ELF-1 (cell line): ENCODE data around the gene MYO1E.
A peak's percentile ranks its signal among the peaks of the same experiment; 100 is the strongest.
"Not testable (repeated sequence)": the region's sequence is repeated elsewhere in the genome, so short reads cannot be mapped to it uniquely, and the experiment has no call there.

ENCODE experiments used
- DNase-seq: peaks from one replicate; pipeline ENCODE4 v3.0.0-alpha.2; 2016; ENCODE audit warnings: low read depth, low spot score

MYO1E gene

DNA sequence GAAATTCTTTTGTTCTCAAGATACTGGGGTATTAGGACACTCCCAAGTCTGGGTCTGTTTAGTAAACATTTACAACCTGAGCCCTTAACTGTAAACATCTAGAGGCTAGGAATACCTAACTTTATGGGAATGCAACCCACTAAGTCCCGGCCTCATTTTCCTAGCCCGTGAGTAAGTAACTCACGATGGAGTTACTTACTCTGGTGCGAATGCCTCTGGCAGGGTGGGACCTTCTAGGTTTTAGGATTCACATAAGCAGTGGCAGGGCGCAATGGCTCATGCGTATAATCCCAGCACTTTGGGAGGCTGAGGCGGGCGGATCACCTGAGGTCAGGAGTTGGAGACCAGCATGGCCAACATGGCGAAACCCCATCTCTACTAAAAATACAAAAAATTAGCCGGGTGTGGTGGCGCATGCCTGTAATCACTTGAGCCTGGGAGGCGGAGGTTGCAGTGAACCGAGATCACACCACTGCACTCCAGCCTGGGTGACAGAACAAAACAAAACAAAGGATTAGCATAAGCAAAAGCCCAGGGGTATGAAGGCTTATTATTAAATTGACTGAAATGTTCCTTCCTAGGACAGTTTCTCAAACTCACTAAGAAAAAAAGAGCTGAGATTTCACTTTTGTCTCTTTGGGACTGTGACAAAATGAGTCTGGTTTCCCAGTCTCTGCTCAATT, 14.7 kb upstream of the MYO1E start:
- DNase-seq: not testable (repeated sequence)

DNA sequence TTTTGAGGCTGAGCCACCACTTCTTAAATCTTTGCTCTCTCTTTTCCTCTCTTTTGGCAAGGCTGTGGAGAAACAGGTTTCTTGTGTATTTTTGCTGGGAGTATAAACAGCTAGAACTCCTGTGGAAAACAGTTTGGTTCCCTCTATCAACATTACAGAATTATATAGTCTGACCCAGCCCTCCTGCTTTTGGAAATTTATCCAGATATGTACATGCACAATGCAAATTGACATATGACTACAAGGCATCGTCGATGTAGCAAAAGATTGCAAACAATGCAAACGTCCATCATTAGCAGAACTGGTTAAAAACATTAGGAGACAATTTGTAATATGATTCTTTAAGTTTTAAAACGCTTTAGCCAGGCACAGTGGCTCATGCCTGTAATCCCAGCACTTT, 12.5 kb upstream of the MYO1E start:
- no peak for DNase-seq

DNA sequence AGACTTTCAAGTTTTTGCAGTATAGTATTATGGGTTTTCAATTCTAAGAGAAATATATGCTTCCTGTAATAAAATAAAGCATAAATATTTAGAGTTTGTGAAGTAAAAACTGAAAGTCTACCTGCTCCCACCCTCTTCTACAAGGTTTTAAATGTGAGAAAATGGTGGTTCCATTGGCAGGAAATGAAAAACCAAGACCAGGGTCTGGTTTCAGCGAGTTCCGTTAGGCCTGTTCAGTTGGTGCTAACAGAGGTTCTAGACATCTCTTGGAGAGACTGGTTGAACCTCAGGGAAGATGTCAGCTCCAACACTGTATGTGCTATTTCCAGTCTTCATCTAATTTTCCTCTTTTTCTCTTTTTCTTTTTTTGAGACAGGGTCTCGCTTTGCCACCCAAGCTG, 11.8 kb upstream of the MYO1E start:
- no peak for DNase-seq

DNA sequence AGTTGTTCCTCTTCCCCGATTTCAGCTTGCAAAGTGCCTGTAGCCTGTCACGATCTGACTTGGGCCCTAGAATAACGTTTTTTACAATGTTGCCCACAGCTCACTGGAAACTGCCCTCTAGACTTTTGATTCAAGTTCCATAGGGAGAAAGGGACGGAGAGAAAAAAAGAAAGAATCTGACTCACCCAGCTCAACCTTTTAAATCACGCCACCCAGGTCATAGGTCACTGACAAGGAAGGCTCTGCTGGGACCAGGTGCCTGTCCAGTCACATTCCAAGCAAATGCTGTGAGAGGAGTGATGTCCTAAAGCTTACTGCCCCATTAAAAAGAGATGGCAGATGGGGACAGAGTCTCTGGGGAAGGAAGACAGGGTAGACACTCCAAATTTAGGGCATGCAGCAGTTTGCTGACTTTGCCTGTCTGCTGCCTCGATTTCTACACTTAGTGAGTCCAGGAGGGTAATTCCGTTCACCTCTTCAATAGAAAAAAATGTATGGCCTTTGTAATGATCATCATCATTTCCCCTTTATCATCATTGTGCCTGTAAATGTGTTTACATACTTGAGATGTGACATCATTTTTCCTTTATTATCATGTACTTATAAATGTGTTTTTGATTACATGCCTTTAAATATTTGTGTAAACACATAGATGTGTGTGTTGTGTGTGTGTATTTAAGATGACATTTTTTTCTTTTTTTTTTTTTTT, 8.4 kb upstream of the MYO1E start:
- DNase-seq: peak; percentile 82

DNA sequence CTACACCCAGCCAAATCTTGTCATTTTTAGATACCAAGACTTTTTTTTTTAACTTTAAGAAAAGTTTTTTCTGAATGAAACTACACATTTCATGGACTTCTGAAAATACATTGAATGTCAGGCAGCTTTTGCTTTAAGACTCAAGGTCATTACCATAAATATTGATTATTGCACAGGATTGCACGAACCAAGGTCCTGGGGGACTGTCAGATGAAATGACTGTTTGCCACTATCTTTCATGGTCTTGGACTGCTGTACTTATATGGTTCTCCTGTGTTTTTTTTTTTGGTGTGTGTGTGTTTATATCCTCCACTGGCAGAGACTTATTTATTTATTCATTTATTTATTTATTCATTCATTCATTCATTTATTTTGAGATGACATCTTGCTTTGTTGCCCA, 6.9 kb upstream of the MYO1E start:
- no peak for DNase-seq

DNA sequence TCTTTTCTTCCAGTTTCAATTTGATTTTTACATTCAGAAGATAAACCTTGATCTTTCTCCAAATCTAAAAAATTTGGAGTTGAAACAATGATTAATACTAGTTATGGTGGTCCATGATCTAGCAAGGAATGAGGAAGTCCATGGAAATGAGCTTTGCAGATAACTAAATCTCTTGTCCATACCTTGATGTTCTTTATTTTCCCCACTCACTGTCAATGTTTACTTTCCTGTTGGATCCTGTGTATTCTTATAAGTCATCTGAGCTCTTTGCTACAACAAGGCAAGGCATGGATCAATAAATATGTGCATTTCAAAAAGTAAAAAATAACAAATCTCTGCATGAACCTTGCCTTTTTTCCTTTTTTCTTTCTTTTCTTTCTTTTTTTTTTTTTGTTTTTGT, 6.2 kb upstream of the MYO1E start:
- no peak for DNase-seq

DNA sequence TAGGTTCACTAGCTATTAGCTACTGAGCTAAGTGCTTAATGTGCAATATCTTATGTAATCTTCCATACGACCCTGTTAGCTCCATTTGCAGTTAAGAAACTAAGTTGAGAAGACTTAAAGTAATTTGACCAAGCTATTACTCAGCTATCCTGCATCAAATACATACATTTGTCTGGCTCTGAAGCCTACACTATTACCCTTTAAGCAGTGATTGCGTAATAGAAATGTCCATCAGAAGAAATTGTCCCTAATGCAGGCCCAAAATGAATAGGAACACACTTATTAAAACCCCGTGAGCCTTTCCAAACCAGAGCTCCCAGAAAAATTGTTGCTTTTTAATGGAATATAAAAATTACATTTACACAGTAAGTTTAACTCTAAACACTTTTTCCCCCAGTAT, 5.3 kb upstream of the MYO1E start:
- no peak for DNase-seq

DNA sequence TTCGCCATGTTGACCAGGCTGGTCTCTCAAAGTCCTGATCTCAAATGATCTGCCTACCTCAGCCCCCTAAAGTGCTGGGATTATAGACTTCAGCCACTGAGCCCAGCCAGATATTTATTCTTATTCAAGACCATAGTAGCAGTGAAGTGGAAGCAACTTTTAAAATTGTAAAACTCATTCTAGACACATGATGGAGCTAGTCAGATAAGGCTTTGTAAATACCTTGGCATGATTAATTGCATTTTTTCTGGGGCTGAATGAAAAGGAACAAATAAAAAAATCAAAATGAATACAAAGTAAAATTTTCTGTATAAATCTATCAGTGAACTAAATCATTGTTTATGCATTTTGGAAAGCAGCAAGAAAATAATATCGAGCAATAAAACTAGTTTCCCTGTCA, 4.1 kb upstream of the MYO1E start:
- no peak for DNase-seq

DNA sequence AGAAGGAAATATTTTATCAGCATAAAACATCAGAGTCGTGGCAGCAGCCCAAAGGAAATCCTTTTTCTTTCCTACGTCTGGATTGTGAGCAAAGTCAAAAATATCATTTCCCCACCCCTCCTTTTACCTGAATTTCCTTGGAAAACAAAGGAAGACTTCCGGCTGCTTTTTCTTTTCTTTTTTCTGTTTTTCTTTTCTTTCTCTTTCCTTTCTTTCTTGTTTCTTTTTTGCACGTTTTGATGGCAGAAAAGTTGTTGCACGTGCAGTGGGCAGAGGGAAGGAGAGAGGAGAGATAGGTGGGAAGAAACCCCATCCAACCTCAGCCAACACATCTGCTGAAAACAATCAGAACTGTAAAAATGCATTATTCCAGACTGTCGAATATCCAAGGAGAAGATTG, 544 bp upstream of the MYO1E start:
- no peak for DNase-seq

DNA sequence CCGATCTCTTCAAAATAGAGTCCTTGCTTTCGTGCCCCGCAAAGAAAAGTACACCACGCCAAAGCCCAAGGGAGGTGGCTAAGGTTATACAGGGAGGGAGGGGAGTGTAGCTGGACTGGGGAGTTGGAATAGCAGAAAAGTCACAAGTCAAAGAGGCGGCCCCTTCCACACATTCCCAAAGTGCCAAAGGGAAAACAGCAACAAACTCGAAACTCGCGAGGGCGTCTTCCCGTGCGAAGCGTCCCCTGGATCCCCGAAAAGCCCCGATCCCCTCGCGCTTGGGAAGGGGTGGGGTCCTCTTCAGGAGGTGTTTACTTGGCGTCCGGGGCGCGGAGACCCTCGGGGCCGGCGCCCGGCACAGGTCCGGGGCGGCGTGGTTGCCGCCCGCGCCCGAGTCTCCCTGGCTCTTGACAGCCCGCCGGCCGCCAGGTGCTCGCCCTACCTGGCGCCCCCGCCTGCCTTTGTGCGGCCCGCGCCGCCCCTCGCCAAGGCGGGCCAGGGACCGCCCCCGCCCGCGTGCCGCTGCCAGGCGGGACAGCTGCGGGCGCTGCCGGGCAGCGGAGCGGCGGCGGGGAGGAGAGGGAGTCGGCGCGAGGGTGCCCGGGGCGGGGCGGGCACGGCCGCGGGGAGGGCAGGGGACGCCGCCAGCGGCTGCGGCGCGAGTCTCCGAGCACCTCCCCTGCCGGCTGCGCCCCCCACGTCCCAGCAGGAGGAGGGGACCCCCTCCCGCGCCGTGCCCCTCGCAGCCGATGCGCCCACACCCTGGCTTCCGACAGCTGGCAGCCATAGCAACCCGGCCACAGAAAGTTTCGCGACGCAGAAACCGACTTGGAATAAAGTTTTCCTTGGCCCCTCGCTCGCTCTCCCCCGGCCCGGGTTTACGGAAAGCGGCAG, 966 bp downstream of the MYO1E start:
- DNase-seq: no peak

DNA sequence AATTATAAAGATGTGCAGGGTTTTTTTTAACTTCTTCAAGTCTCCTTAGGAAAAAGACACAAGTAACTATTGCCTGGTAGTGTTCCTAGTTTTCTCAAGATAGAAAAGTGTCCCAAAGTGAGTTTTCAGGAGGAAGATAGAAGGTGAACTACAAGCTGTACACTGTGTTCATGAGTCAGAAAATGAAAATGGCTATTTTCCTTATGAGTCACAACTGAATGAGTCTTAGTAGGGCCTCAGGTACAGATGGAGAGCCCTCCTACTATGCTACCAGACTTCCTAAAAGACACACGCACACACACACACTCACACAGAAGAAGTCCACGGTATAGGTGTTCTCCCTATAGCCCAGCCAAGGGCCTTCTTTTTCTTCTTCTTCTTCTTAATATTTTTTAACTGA, 3.1 kb downstream of the MYO1E start:
- DNase-seq: no peak

DNA sequence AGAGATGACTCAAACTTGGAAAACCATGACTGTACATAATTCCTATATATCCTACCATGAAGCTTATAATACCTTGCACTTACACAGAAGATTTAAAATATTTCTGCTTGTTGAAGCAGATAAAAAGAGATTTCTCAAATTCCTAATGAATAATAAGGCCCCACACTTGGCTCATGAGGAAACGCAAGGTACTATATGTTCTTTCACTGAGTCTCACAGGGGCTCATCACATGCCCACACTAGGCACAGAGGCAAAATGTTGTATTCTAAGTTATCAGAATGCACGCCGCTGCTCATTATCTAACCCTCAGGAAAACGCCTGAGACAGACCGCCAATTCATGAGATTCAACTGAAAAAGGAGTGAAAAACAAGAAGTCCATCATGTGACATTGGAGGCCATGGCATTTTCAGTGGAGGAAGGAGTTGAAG, 5.6 kb downstream of the MYO1E start:
- no peak for DNase-seq

DNA sequence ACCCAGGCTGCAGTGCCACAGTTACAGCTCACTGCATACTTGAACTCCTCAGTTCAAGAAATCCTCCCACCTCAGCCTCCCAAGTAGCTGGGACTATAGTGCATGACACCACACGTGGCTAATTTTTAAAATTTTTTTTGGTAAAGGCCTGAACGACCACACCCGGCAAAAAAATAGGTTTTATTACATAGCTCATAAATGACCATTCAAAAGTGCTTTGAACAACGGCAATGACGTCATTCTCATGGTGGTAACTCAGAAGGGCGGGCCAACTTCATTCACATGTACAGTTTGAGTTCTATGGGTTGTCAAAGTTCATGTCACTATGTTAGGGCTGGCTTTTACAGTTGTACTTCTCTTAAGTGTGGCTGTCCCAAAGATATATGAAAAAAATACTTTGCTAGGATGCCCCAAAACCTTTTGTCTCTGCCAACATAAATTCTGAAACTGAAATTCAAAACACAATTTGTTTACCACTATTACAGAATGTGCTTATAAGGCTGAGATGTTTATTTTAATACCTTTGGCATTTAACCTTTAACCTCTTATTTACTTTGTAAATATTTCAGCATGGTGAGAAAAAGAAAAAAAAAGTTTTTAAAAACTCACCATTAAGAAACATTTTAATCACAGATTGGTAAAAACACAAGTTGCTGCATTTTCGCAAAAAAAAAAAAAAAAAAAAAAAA, 6.2 kb downstream of the MYO1E start:
- no peak for DNase-seq

DNA sequence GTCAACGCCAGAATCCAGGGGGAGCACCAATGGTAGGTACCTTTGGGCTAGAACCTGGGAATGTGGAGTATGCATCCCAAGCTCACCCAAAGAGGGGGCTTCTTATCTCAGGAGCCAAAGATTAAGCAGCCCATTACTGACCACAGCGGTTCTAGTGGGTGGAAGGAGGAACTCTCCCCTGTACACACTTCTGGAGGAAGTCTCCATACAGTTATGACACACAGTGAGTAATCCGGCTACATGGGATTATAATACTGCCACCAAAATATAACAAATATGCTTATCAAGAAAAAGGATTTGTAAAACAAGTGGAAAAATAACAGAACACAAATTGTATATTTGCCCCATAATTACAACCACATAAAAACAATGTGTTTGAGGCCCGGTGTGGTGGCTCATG, 8.4 kb downstream of the MYO1E start:
- DNase-seq: no peak

DNA sequence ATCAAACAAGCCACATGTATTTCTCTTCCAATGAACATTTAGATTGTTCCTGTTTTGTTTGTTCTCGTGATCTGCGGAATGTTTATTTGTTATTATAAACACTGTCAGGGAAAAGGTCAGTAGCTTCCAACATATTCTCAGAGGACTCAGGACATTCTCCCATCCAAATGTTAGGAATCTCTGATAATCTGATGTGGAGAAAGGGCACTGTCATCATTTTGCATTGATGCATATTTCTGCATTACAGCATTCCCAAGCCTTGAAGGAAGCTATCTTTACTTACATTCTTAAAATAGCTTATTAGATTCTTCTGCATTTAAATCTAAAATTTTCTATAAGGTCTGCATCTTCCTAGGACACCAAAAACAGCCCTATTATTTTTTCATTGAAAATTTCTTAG, 10.3 kb downstream of the MYO1E start:
- DNase-seq: no peak

DNA sequence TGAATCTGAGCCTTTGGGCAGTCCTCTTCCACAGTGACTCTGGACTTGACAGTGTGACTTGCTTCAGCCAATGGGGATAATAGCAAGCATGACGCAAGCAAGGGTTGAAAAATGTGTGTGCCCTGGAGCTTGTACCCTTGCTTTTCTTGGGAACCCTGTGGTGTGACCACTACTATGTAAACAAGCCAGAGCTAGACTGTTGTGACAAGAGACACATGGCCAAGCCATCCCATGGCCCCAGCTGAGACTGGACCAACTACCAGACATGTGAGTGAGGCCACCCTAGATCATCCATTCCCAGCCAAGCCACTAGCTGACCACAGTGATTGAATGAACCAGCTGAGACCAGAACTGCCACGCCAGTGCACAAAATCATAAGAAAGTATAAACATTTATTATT, 11.8 kb downstream of the MYO1E start:
- no peak for DNase-seq

DNA sequence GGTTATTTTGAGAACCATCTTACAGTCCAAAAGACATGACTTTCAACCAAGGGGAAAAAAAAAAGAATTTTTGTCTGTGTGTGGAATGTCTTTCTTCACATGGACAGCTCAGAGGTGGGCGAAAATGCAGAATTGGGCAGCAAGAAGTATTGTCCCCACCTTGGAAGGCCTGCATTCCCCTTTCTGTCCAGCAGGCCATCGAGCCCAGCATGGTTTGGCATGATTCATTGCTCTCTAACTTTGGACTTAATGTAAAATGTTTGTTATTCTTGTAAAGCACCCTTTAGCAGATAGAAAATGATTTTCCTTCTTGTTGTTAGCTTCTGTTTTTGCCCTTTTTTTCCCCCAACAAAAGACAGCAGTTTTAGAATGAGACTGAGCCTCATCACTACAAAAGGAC, 12.4 kb downstream of the MYO1E start:
- no peak for DNase-seq

DNA sequence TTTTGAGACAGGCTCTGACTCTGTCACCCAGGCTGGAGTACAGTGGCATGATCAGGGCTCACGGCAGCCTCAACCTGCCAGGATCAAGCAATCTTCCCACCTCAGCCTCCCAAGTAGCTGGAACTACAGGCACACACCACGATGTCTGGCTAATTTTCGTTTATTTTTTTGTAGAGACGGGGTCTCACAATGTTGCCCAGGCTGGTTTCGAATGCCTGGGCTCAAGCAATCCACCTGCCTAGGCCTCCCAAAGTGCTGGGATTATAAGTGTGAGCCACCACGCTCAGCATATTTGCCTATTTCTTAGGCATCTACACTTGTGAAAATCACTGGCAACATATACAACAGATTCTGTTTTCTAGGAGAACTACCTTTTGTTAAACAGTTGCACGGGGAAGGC, 16.9 kb downstream of the MYO1E start:
- no peak for DNase-seq

DNA sequence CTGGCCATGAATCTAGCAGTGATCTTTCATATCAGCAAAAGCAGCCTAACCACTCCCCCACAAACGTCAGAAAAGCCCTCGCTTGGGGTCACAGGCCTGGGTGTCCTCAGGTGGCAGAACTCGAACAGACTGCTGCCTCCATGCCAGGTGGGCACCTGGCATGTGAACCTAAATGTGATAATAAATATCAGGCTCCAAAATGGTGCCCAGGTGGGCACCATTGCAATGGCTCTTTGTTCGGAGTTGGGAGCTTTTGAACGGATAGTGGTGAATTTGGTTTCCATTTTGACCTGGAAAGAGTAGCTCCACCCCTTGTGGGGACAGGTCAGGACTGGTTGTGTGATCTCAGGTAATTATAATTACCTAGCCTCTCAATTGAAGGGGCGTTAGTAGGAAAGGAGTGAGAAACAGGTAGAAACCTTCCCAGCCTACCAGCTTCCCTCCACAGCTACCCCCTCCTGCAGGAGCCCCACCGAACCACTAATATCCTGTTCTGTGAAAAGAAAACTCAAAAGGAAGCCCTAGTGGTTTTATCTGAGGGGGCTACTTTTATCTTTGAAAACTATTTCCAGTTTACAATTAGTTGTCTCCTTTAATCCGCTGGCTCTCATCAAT, 18.1 kb downstream of the MYO1E start:
- peak; percentile 70 for DNase-seq

DNA sequence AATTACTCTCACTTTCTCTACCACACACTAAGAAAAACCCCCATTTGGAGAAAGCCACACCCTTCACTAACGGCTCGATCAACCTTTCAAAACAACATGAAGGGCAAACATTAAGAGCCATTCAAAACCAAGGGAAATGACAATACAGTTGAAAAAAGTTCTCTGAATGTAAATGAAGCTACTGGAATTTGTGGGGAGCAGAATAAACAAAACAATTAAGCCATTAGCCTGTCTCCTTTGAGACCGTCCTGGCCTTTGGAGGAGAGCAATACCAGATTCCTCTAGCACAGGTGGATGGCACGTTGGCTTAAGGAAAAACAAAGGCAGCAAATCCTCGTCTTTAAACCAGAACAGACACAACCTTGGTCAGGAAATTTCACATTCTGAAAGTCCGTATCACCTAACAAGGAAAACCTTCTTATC, 18.7 kb downstream of the MYO1E start:
- DNase-seq: peak; percentile 84

DNA sequence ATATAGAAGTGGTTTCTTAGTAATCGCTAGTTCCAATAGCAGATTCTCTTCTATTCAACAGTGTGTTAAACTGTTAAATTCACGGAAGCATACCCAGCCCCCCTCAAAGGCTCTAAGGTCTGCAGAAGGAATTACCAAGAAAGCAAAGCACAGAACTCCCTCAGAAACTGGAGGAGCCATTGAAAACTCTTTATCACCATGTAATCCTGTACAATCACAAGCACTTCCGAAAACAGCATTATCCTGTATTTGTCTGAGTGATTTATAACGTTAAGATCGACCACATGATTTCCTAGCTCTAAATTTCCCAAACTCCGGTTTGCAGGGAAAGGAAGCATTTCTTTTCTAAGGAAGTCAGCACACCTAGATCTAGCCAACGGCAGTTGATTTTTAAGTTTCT, 20.0 kb downstream of the MYO1E start:
- DNase-seq: no peak

DNA sequence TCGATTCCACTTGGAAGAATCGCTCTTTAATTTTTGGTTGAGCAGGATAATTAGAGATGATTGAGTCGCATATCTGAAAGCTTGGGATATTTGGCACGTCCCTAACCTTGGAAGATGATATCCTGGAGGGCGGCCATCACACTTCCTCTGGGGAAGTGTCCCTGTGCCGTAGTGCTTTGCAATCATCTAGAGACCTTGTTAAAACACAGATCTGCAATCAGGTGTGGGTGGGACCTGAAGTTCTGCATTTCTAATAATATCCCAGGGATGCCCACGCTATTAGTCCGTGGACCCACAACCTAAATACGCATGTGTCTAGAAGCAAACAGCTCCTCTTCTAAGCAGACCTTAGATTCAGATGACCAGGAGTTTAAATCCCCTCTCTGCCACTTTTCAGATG, 20.5 kb downstream of the MYO1E start:
- no peak for DNase-seq
